ENCODE results near the gene MRI1. TPM values are rescaled to one million over a fixed set of nuclear protein-coding genes. Genes with fewer than 3 reads are reported as not detected.

MRI1 gene
- total and polyA plus RNA-seq, 2 donors (not counting 3 experiments of a cell fraction or from before 2014, with no cell fraction given), result 56.2 to 63.2 TPM

DNA sequence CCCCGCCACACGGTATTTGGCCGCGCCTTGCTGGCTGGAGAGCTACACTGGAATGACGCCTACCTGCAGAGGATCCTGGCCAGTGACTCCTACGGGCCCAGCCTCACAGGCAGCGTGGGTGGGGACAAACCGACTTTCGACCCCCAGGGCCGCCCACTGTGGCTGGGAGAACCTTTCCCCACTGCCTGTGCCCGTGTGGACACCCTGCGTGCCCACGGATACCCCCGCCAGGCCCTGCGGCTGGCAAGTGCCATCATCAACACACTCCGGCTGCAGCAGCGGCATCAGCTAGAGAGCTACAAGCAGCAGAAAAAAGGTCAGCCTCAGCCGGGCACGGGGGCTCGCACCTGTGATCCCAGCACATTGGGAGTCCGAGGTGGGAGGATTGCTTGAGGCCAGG is 50.2 kb downstream of the MRI1 start:
- no peak overlapping the region for H2AFZ ChIP-seq (ENCODE audit: low read depth, low read length)
- H3K4me2 ChIP-seq (ENCODE audit: insufficient read depth, low read length), result no peak overlapping the region
- no peaks in the 10 kb centered on the region for H3K27me3 ChIP-seq (ENCODE audit: control insufficient read depth in 2 of 2, insufficient read depth in 2 of 2, low read length in 2 of 2)
- no peak overlapping the region for H3K9ac ChIP-seq (replicated peaks; ENCODE audit: extremely low read depth, insufficient read depth, low read length)
- H3K36me3 ChIP-seq (ENCODE audit: control insufficient read depth in 2 of 2, extremely low read depth in 1 of 2, insufficient read depth in 2 of 2, low read length in 2 of 2), result peaks cover 4 to 37% of the 10 kb centered on the region in 2 experiments
- FAIRE-seq, result no peak
- dilution Hi-C loops (cut with MboI; ENCODE audit: extremely low pct_ligation_motif_present, low sequenced_read_pairs) (no loop called here), intact Hi-C loops (cut with micrococcal nuclease) (no loop called here)
- H3K27ac ChIP-seq (ENCODE audit: insufficient read depth, low read depth, low read length), result no peak overlapping the region
- H3K9me1 ChIP-seq (replicated peaks; ENCODE audit: control insufficient read depth, extremely low read depth, insufficient read depth, low read length), result no peaks in the 10 kb centered on the region
- BruUV-seq (replicated peaks), result no TSS peak
- ChIA-PET CTCF (no interaction called here), POLR2A (no interaction called here)
- no peak for DNase-seq (ENCODE audit: low read depth, low spot score)
- H3K4me3 ChIP-seq (replicated peaks in 1 of 3; ENCODE audit: insufficient read depth in 1 of 3, low read depth in 1 of 3, low read length in 3 of 3), result no peak overlapping the region
- H3K79me2 ChIP-seq (ENCODE audit: control insufficient read depth, insufficient read depth, low read length), result no peaks in the 10 kb centered on the region
- no peaks in the 10 kb centered on the region for H3K4me1 ChIP-seq (ENCODE audit: control insufficient read depth, extremely low read depth, insufficient read depth, low read length)
- TF ChIP-seq POLR2AphosphoS5 (IDR thresholded peaks at IDR 0.05; ENCODE audit: insufficient read depth, low read depth, low read length), result no peak
- no peak for TF ChIP-seq CTCF (IDR thresholded peaks at IDR 0.05; ENCODE audit: extremely low read depth in 1 of 2, insufficient read depth in 1 of 2, low read depth in 1 of 2, low read length in 2 of 2)
- TF ChIP-seq, protein P1, sequence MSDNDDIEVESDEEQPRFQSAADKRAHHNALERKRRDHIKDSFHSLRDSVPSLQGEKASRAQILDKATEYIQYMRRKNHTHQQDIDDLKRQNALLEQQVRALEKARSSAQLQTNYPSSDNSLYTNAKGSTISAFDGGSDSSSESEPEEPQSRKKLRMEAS (IDR thresholded peaks at IDR 0.05; ENCODE audit: insufficient read depth, insufficient read length), result no peak
- TF ChIP-seq GATA2 (IDR thresholded peaks at IDR 0.05; ENCODE audit: insufficient read depth, insufficient read length, low read depth, low read length), result no peak
- no peak for TF ChIP-seq JUN (IDR thresholded peaks at IDR 0.05; ENCODE audit: borderline replicate concordance, insufficient read depth, insufficient read length, low read depth)
- TF ChIP-seq MYC (IDR thresholded peaks at IDR 0.05; ENCODE audit: low read depth, low read length), result no peak
- no peak for TF ChIP-seq EZH2 (IDR thresholded peaks at IDR 0.05; ENCODE audit: borderline replicate concordance, low read depth, low read length, severe bottlenecking)
- no peak for TF ChIP-seq FOS (IDR thresholded peaks at IDR 0.05; ENCODE audit: borderline replicate concordance, insufficient read depth, low read length)
- no peak for TF ChIP-seq POLR2A (IDR thresholded peaks at IDR 0.05; ENCODE audit: low read depth, low read length)
- no peaks in the 10 kb centered on the region for H3K9me3 ChIP-seq (replicated peaks; ENCODE audit: control insufficient read depth, insufficient read depth, low read length)
- no peaks in the 10 kb centered on the region for H4K20me1 ChIP-seq (replicated peaks; ENCODE audit: control insufficient read depth, extremely low read depth, insufficient read depth, low read length)

All from endothelial cell of umbilical vein (primary cell).